HFF-Myc (cell line): ENCODE data around the gene SDF2L1.
"Not testable (repeated sequence)": the region's sequence is repeated elsewhere in the genome, so short reads cannot be mapped to it uniquely, and the experiment has no call there.

Experiments
- DNase-seq: peaks from one replicate; pipeline ENCODE4 v3.0.0-alpha.2; 2011; ENCODE audit warnings: low read depth; ENCODE audit errors: extremely low read depth
- H3K4me3 ChIP-seq: replicated peaks from 2 replicates; pipeline ENCODE4 v1.5.1; 2011; ENCODE audit warnings: low read depth, mild to moderate bottlenecking, control low read depth, low read length
- CTCF ChIP-seq: IDR thresholded peaks from 2 replicates; pipeline ENCODE4 v1.5.1; 2012; ENCODE audit warnings: mild to moderate bottlenecking, low read depth, low read length, control low read depth; ENCODE audit errors: missing control alignments

The SDF2L1 gene, protein sequence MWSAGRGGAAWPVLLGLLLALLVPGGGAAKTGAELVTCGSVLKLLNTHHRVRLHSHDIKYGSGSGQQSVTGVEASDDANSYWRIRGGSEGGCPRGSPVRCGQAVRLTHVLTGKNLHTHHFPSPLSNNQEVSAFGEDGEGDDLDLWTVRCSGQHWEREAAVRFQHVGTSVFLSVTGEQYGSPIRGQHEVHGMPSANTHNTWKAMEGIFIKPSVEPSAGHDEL

DNA sequence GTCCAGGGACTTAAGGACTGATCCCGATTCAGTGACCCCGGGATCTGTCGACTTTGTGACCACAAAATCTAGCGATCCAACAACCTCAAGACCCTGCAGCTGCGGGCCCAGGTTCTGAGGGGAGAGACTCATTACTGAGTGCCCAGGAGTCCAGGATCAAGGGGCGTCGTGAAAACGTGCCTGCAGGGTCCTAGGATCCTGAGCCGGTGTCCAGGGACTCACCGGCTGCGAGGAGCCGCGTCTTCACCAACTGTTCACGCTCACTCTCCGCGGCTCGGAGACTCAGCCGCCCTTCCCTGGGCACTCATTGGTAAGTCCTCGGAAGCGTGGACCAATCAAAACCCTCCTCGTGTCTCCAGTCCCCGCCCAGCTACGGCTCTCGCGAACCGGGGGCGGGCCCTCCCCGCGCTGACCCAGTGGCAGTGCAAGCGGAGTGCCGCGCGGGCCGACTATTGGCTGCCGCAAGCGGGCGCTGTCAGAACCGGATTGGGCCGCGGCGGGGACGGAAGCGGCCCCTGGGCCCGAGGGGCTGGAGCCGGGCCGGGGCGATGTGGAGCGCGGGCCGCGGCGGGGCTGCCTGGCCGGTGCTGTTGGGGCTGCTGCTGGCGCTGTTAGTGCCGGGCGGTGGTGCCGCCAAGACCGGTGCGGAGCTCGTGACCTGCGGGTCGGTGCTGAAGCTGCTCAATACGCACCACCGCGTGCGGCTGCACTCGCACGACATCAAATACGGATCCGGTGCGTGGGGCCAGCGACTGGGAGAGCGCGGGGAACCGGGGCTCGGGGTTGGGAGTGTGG, at the start of gene SDF2L1:
Gene SDF2L1, plus strand, starts transcription at position 514 of the 795 bp plus-strand sequence. Its CDS starts 35 bp downstream, at position 549.
- peak; percentile 94 for DNase-seq
- TF ChIP-seq CTCF = no peak
- H3K4me3 ChIP-seq = peak within 1 kb of the TSS; percentile 79

DNA sequence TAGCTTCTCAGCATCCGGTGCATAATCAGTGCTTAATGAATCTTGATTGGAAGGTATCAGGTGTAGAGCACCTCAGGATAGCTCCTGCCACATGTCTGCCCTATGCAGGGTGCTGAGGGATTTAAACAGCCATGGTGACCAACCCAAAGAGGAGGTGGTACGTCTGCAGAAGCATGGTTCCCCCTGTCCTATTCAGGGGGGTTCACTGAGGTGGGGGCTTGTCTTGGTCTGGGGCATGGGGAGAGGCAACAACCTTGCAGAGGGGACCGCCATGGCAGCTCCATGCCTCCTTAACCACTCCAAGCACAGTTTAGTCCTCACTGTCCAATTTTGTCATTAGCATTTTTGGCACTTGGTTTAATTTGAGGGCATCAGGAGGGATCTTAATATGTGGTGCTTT, 49.7 kb upstream of the SDF2L1 start:
- no peak overlapping the region for H3K4me3 ChIP-seq
- no peak for DNase-seq
- TF ChIP-seq CTCF = no peak

DNA sequence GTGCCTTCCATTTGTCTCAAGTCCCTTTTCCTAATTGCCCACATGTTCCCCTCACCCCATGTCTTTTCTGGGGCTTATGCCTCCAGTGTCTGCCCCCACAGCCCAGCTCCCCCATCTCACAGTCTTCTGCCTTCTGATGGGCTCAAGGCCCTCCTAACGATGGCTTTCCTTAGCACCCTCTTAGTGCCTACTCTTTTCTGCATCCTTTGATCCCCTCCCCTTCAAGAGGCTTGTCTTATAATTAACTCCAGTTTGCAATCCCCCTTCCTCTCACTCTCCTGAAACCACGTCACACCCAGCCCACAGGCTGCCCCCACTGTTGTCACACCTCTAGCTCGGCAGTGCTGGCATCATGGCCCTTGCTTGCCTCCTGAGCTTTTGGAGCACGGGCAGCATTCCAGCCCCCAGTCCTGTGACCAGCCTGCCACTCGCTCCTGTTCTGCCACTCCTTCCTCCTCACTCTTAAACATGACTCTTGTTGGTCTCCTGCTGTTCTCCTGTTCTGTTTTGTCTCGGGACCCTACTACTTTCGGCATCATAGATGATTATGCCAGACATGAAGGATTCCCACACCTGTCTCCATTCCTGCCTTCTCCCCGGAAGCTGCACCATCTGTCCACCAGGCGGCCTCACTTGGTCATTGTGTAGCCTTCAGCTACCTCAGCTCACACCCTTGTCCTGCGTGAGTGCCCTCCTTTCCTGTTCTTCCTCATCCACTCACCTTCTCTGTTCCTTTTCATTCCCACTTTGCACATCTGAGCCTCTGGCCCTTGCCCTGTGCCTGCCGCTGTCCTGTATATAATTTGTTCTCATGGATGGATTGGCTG, 48.5 kb upstream of the SDF2L1 start:
- peak; percentile 46 for TF ChIP-seq CTCF
- DNase-seq = no peak
- no peak overlapping the region for H3K4me3 ChIP-seq

DNA sequence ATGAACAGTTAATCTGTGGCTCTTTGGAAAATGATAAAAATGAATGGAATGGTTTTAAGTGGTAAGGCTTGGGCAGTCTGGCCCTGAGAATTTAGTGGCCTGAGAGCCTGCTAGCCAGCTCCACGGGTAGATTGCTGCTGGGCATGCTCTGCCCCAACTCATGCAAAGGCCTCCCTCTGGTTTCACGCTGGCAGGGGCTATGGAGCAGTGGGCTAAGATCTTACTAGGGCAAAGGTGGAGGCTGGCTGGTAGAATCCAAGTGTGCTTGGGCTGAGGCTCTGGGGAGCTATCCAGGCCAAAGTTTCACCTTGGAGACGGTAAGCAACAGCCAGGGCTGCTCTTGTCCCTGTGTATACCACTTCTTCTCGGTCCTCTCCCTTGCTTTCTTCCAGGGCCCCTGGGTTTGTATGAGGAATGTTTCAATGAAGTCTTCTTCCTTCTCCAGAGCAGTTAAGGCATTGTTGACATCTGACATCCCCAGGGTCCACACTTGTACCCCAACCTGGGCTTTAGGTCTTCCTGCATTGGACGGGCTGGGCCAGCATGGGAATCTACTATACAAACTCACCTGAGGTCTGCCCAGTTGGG, 47.1 kb upstream of the SDF2L1 start:
- DNase-seq = no peak
- no peak for TF ChIP-seq CTCF
- H3K4me3 ChIP-seq = no peak overlapping the region

- H3K4me3 ChIP-seq, DNase-seq: not testable (repeated sequence)
Observed at GRCh38 chr22:21596356-21597135, 45.6 kb upstream of the SDF2L1 start.

GRCh38 chr22:21598302-21598701, 43.8 kb upstream of the SDF2L1 start:
- DNase-seq = no peak
- no peak overlapping the region for H3K4me3 ChIP-seq
- no peak for TF ChIP-seq CTCF
